GM19240 (cell line): ENCODE measurements around the gene B3GAT3.
"Not testable (repeated sequence)": the region's sequence is repeated elsewhere in the genome, so short reads cannot be mapped to it uniquely, and the experiment has no call there.

Experiments used
- DNase-seq: peaks from one replicate; pipeline ENCODE4 v3.0.0; 2011; ENCODE audit warnings: low spot score; ENCODE audit not compliant: insufficient read length

B3GAT3 gene

GRCh38 chr11:62621567-62622470 is at the start of gene B3GAT3:
TSS of gene B3GAT3 (minus strand) at chr11:62621986. CDS start at chr11:62621947, 39 bp downstream.
- DNase-seq = peak; percentile 98

- DNase-seq = no peak
Observed at GRCh38 chr11:62671236-62671607, 49.4 kb upstream of the B3GAT3 start.

GRCh38 chr11:62669420-62670161 is 47.8 kb upstream of the B3GAT3 start:
- no peak for DNase-seq

DNA sequence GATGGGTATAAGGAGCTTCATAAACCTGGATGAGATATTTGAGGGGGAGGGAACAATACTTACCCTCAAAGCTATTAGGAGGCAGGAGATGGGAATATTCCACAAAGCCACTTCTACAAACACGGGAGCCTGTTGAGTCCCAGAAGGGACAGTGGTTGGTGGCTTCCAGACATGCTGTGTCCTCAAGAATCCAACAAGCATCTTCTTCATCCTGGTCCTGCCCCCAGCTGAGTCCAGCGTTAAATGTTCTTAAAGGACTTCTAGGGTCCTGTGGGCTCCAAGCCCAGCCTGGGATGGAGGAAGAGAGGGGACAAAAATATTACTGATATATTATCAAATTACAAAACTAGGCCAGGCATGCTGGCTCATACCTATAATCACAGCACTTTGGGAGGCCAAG is 45.7 kb upstream of the B3GAT3 start:
- no peak for DNase-seq

- DNase-seq = no peak
Observed at GRCh38 chr11:62666259-62666926, 44.6 kb upstream of the B3GAT3 start.

GRCh38 chr11:62665599-62666258 is 43.9 kb upstream of the B3GAT3 start:
- DNase-seq = no peak

- peak; percentile 88 for DNase-seq
Observed at GRCh38 chr11:62665075-62665598, 43.4 kb upstream of the B3GAT3 start, which contains the start of the genes C11orf98 and CSKMT. TSS of gene C11orf98 (minus strand) at chr11:62665210. CDS start at chr11:62665169, 41 bp downstream. TSS of gene CSKMT (plus strand) at chr11:62665312. CDS start at chr11:62665880, 568 bp downstream.

DNA sequence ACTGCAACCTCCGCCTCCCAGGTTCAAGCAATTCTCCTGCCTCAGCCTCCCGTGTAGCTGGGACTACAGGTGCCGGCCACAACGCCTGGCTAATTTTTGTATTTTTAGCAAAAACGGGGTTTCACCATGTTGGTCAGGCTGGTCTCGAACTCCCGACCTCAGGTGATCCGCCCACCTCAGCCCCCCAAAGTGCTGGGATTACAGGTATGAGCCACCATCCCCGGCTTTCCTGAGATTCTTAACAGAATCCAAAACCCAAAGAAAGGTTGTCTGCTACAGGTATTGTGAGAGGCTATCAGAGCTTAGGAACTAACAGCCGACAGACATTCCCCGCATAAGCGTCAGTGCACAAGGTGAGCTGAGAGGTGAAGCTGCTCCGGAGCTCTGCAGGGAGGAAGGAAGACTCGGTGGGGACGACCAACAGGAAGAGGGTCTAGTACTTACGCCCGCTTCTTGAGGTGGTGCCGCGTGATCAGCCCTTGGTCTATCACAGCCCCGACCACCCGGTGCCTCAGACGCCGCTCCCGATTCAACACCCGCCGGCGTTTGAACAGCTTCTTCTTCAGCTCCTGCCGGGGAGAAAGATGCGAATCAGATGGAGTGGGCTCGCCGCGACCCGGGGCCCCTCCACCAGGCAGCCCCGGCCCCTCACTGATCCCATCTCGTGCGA is 42.8 kb upstream of the B3GAT3 start:
- DNase-seq = peak; percentile 33

GRCh38 chr11:62656796-62657429 is 35.1 kb upstream of the B3GAT3 start:
- no peak for DNase-seq

DNA sequence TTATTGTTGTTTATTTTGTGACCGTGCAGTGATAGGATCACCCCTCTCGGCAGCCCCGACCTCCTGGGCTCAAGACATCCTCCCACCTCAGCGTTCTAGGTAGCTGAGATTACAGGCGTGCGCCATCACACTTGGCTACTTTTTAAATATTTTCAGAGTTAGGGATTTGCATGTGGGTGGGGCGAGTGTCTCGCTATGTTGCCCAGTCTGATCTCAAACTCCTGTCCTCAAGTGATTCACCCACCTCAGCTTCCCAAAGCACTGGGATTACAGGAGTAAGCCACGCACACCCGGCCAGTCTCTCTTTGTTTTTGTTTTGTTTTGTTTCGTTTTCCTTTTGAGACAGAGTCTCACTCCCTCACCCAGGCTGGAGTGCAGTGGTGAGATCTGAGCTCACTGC is 32.5 kb upstream of the B3GAT3 start:
- no peak for DNase-seq

DNA sequence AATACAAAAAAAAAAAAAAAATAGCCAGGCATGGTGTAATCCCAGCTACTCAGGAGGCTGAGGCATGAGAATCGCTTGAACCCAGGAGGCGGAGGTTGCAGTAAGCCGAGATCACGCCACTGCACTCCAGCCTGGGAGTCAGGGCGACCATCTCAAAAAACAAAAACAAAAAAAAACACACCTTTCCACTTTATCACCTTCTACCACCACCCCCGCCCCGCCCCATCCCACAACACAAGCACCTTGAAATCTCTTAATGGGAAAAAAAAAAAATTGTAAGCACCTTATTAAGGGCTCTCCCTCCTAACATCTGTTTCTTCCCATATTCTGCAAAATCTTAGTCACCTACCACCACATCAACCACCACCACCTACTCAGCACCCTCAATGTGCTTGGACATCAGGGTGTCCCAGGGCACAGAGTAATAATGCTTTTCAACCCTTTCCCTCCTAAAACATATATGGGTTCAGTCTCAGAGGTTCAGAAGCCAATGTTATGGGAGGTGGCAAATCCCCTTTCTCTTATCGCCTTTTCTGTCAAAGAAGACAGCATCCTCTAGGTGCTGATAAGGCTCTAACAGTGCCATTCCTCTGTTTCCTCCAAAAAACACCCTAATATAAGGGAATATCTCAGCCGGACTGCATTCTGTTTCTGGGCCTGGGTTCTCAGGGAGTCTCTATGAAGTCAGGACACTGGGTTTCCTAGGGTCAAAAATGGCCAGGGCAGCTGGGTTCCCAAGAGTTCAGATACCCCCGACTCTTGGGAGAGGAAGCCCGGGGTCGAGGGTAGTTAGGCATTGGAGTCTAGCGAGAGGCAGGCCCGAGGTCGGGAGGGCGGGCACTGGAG is 30.6 kb upstream of the B3GAT3 start:
- DNase-seq = no peak

- DNase-seq = not testable (repeated sequence)
Observed at GRCh38 chr11:62650283-62650682, 28.5 kb upstream of the B3GAT3 start.

- DNase-seq = no peak
Observed at GRCh38 chr11:62649486-62649885, 27.7 kb upstream of the B3GAT3 start.

GRCh38 chr11:62648967-62649364 is 27.2 kb upstream of the B3GAT3 start:
- no peak for DNase-seq

GRCh38 chr11:62648185-62648966 is 26.6 kb upstream of the B3GAT3 start:
- DNase-seq = no peak

GRCh38 chr11:62647609-62648005 is 25.8 kb upstream of the B3GAT3 start:
- no peak for DNase-seq

- no peak for DNase-seq
Observed at GRCh38 chr11:62646825-62647608, 25.2 kb upstream of the B3GAT3 start.
